Measurements from ENCODE around the gene MYG1. TPM values are rescaled to one million over a fixed set of nuclear protein-coding genes. Genes with fewer than 3 reads are reported as not detected.

Gene MYG1
- total and polyA plus RNA-seq, 4 experiments from 2014 or later, result 46.0 to 78.2 (median 56.6) TPM

DNA sequence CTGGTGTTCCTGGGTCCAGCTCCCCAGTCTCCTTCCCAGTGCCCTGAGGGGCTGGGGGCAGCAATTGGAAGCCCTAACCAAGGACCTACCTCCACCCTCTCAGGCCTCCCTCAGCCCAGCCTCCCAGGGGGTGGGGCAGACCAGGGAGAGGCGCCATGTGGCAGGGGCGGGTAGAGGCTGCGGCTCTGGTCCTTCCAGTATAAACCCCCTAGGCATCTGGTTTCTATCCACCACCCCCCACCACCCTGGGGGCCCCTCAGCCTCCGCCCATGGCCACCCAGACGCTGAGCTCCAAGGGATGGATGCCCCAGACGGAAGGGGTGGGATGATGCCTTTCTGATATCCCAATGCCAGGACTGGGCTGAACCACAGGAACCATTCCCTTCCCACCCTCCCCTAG lies 39.4 kb downstream of the MYG1 start:
- no peaks in the 10 kb centered on the region for H3K36me3 Mint-ChIP-seq
- no peak overlapping the region for H3K4me3 Mint-ChIP-seq
- Histone ChIP-seq H3K27ac (ENCODE audit: low read depth, low read length) (no peak overlapping the region), H3K36me3 (ENCODE audit: insufficient read depth, low read length) (no peaks in the 10 kb centered on the region), H3K27me3 (ENCODE audit: insufficient read depth, low read length) (peaks cover 22% of the 10 kb centered on the region), H3K4me3 (ENCODE audit: low read length in 2 of 2) (no peak overlapping the region), H3K9me3 (ENCODE audit: control insufficient read depth in 1 of 2, low read length in 2 of 2) (no peaks in the 10 kb centered on the region), H3K4me1 (ENCODE audit: insufficient read depth, low read length) (peaks cover under 1% of the 10 kb centered on the region)
- peaks cover under 1 to 13% (median 5%) of the 10 kb centered on the region in 4 donors for H3K4me1 Mint-ChIP-seq
- ChIA-PET POLR2A (ENCODE audit: partially characterized antibody) (no interaction called here), CTCF (ENCODE audit: partially characterized antibody) (interaction anchor here (1.9 kb wide), 1 partner anchor 13 kb away, joined by 11 read pairs; no protein-coding TSS in a partner anchor)
- intact Hi-C loops (cut with micrococcal nuclease), result no loop called here
- no peak overlapping the region for H3K27ac Mint-ChIP-seq
- peaks cover 0 to 1% (median 0%) of the 10 kb centered on the region in 8 donors for H3K9me3 Mint-ChIP-seq
- peaks cover 20 to 42% of the 10 kb centered on the region in 2 donors for H3K27me3 Mint-ChIP-seq
- no peak for DNase-seq

- Histone ChIP-seq H3K4me1 (ENCODE audit: insufficient read depth, low read length) (peaks cover 7% of the 10 kb centered on the region), H3K27me3 (ENCODE audit: insufficient read depth, low read length) (peaks cover 19% of the 10 kb centered on the region), H3K9me3 (ENCODE audit: control insufficient read depth in 1 of 2, low read length in 2 of 2) (no peaks in the 10 kb centered on the region), H3K4me3 (ENCODE audit: low read length in 2 of 2) (no peak overlapping the region), H3K36me3 (ENCODE audit: insufficient read depth, low read length) (no peaks in the 10 kb centered on the region), H3K27ac (ENCODE audit: low read depth, low read length) (no peak overlapping the region)
- Mint-ChIP-seq H3K36me3 (no peaks in the 10 kb centered on the region), H3K4me3 (no peak overlapping the region), H3K9me3 (peaks cover 0 to 1% (median 0%) of the 10 kb centered on the region in 8 donors), H3K27ac (no peak overlapping the region), H3K4me1 (peaks cover 12 to 21% (median 16%) of the 10 kb centered on the region in 4 donors), H3K27me3 (peaks cover 18 to 30% of the 10 kb centered on the region in 2 donors)
- intact Hi-C loops (cut with micrococcal nuclease), result no loop called here
- no peak for DNase-seq
- ChIA-PET CTCF (ENCODE audit: partially characterized antibody) (interaction anchor here (1.2 kb wide), 1 partner anchor 12 kb away, joined by 5 read pairs; no protein-coding TSS in a partner anchor), POLR2A (ENCODE audit: partially characterized antibody) (interaction anchor here (0.6 kb wide), 1 partner anchor 226 kb away, joined by 3 read pairs; no protein-coding TSS in a partner anchor)
These were observed 40.9 kb downstream of the MYG1 start for GRCh38 chr12:53340398-53340797.

GRCh38 chr12:53343449-53343848 lies 44.0 kb downstream of the MYG1 start:
- H3K36me3 Mint-ChIP-seq, result no peaks in the 10 kb centered on the region
- peak overlapping the region in 5 of 8 donors; percentile 43 to 81 (median 58) for H3K4me3 Mint-ChIP-seq
- H3K27me3 ChIP-seq (ENCODE audit: insufficient read depth, low read length), result no peaks in the 10 kb centered on the region
- peaks cover under 1 to 5% of the 10 kb centered on the region in 2 donors for H3K27me3 Mint-ChIP-seq
- H3K9me3 ChIP-seq (ENCODE audit: control insufficient read depth in 1 of 2, low read length in 2 of 2), result no peaks in the 10 kb centered on the region
- peaks cover 7% of the 10 kb centered on the region for H3K4me1 ChIP-seq (ENCODE audit: insufficient read depth, low read length)
- peak overlapping the region in 4 of 7 donors; percentile 9 to 91 (median 51) for H3K27ac Mint-ChIP-seq
- peaks cover 0 to 1% (median 0%) of the 10 kb centered on the region in 8 donors for H3K9me3 Mint-ChIP-seq
- H3K4me3 ChIP-seq (ENCODE audit: low read length in 2 of 2), result no peak overlapping the region
- intact Hi-C loops (cut with micrococcal nuclease), result no loop called here
- no peak for DNase-seq
- no peak overlapping the region for H3K27ac ChIP-seq (ENCODE audit: low read depth, low read length)
- no peaks in the 10 kb centered on the region for H3K36me3 ChIP-seq (ENCODE audit: insufficient read depth, low read length)
- ChIA-PET CTCF (ENCODE audit: partially characterized antibody) (interaction anchor here (1.2 to 7.0 kb wide), 6 partner anchors 19 to 130 kb away, joined by 3 to 294 read pairs (median 12); partner anchors contain the start of genes AAAS and SP1), POLR2A (ENCODE audit: partially characterized antibody) (interaction anchor here (1.3 to 4.1 kb wide), 2 partner anchors 19 to 158 kb away, joined by 3 to 111 read pairs; partner anchors contain the start of genes AAAS and TARBP2)
- peaks cover 11 to 18% (median 14%) of the 10 kb centered on the region in 4 donors for H3K4me1 Mint-ChIP-seq

DNA sequence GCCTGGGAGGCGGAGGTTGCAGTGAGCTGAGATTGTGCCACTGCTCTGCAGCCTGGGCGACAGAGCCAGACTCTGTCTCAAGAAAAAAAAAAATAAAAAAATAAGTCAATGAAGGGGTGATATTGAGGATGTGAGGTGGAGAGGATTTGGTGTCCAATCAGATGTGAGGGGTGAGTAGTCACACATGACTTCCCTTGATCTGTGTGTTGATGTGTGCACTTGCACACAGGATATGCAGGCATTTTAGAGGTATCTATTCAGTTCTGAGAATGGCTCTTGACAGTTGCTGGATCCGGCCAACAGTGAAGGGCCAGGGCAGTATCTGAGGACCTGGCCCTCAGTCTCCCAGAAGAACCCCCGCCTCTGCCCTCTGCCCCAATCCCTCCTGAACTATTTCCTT lies 44.5 kb downstream of the MYG1 start:
- no peak overlapping the region for H3K4me3 ChIP-seq (ENCODE audit: low read length in 2 of 2)

DNA sequence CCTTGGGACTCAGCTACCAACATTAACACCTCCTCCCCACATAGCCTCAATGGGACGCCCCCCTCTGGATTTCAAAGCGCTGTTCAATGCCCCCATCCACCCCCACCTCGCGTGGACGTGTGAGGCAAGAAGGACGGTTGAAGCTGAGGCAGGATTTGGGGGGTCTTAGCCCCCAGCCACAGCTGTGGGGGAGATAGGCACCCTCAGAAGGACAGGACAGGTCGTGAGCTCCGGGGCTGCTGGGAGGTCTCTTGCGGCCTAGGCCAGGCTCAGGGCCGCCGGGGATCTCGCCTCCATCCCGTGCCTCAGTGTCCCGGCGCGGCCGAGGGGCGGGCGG lies 45.0 kb downstream of the MYG1 start:
- no peaks in the 10 kb centered on the region for H3K36me3 Mint-ChIP-seq
- Histone ChIP-seq H3K4me3 (ENCODE audit: low read length in 2 of 2) (no peak overlapping the region), H3K4me1 (ENCODE audit: insufficient read depth, low read length) (peaks cover 7% of the 10 kb centered on the region), H3K9me3 (ENCODE audit: control insufficient read depth in 1 of 2, low read length in 2 of 2) (no peaks in the 10 kb centered on the region), H3K27ac (ENCODE audit: low read depth, low read length) (no peak overlapping the region), H3K36me3 (ENCODE audit: insufficient read depth, low read length) (no peaks in the 10 kb centered on the region), H3K27me3 (ENCODE audit: insufficient read depth, low read length) (no peaks in the 10 kb centered on the region)
- peak overlapping the region; percentile 74 to 84 (median 78) for H3K4me3 Mint-ChIP-seq
- H3K27me3 Mint-ChIP-seq, result peaks cover 0 to 3% of the 10 kb centered on the region in 2 donors
- H3K9me3 Mint-ChIP-seq, result peaks cover 0 to 1% (median 0%) of the 10 kb centered on the region in 8 donors
- no peak for DNase-seq
- intact Hi-C loops (cut with micrococcal nuclease), result loop anchor here (2.0 kb wide), 1 partner anchor 278 kb away; no protein-coding TSS in a partner anchor
- H3K27ac Mint-ChIP-seq, result peak overlapping the region in 6 of 7 donors; percentile 22 to 89 (median 77)
- peaks cover 11 to 18% (median 14%) of the 10 kb centered on the region in 4 donors for H3K4me1 Mint-ChIP-seq
- CTCF ChIA-PET (ENCODE audit: partially characterized antibody), result interaction anchor here (0.6 to 7.0 kb wide), 51 partner anchors 9 to 278 kb away, joined by 3 to 294 read pairs (median 5); partner anchors contain the start of genes AAAS, AMHR2, CSAD and ITGB7
- POLR2A ChIA-PET (ENCODE audit: partially characterized antibody), result interaction anchor here (0.9 to 4.1 kb wide), 13 partner anchors 10 to 265 kb away, joined by 3 to 111 read pairs (median 3); partner anchors contain the start of genes AAAS, MYG1, PFDN5 and SP1

More for the DNA sequence above, 44.5 kb downstream of the MYG1 start:
- Histone ChIP-seq H3K27me3 (ENCODE audit: insufficient read depth, low read length) (no peaks in the 10 kb centered on the region), H3K27ac (ENCODE audit: low read depth, low read length) (no peak overlapping the region), H3K4me1 (ENCODE audit: insufficient read depth, low read length) (peaks cover 7% of the 10 kb centered on the region), H3K9me3 (ENCODE audit: control insufficient read depth in 1 of 2, low read length in 2 of 2) (no peaks in the 10 kb centered on the region), H3K36me3 (ENCODE audit: insufficient read depth, low read length) (no peaks in the 10 kb centered on the region)
- Mint-ChIP-seq H3K4me1 (peaks cover 11 to 18% (median 14%) of the 10 kb centered on the region in 4 donors), H3K27ac (peak overlapping the region; percentile 22 to 89 (median 78)), H3K36me3 (no peaks in the 10 kb centered on the region), H3K9me3 (peaks cover 0 to 1% (median 0%) of the 10 kb centered on the region in 8 donors), H3K27me3 (peaks cover 0 to 3% of the 10 kb centered on the region in 2 donors), H3K4me3 (peak overlapping the region; percentile 74 to 84 (median 78))
- no peak for DNase-seq
- ChIA-PET POLR2A (ENCODE audit: partially characterized antibody) (interaction anchor here (1.1 to 4.1 kb wide), 5 partner anchors 20 to 177 kb away, joined by 3 to 111 read pairs (median 3); partner anchors contain the start of genes AAAS, PFDN5 and TARBP2), CTCF (ENCODE audit: partially characterized antibody) (interaction anchor here (1.2 to 7.0 kb wide), 14 partner anchors 9 to 278 kb away, joined by 3 to 294 read pairs (median 11); partner anchors contain the start of genes AAAS, PFDN5 and SP1)
- intact Hi-C loops (cut with micrococcal nuclease), result loop anchor here (2.0 kb wide), 1 partner anchor 277 kb away; no protein-coding TSS in a partner anchor

DNA sequence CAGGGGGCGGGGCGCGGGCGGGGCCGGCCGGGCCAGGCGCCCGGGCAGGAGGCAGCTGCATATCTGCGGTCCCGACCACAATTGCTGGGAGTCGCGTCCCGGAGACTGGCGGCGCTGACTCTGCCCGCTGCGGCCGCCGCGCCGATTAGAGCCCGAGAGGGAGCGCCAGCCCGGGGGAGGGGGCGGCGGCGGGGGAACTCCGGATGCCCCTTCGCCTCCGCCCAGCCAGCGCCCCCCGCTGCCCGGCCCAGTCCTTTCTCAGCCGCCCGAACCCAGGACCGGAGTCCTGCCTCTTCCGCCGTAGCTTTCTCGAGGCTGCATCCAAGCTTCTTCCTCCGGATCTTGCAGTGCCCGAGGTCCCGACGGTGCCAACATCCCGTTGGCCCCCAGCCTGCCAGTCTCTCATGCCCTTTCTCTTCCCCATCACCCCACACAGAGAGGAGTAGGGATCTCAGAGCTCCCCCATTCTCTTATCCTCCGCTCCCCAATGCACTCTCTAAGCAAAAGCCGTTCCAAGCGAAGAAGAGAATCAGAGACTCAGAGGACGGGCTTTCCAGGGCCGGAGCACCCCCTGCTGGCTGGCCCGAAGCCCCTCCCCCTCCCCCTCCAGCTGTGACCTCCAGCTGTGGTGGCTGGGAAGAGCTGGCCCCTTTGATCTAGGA lies 45.5 kb downstream of the MYG1 start:
- Histone ChIP-seq H3K27me3 (ENCODE audit: insufficient read depth, low read length) (no peaks in the 10 kb centered on the region), H3K4me1 (ENCODE audit: insufficient read depth, low read length) (peaks cover 7% of the 10 kb centered on the region), H3K9me3 (ENCODE audit: control insufficient read depth in 1 of 2, low read length in 2 of 2) (no peaks in the 10 kb centered on the region), H3K36me3 (ENCODE audit: insufficient read depth, low read length) (no peaks in the 10 kb centered on the region), H3K27ac (ENCODE audit: low read depth, low read length) (peak overlapping the region; percentile 44), H3K4me3 (ENCODE audit: low read length in 2 of 2) (peak overlapping the region in 1 of 2 donors; percentile 73)
- Mint-ChIP-seq H3K4me3 (peak overlapping the region; percentile 94 to 99 (median 98)), H3K9me3 (peaks cover 0 to 1% (median 0%) of the 10 kb centered on the region in 8 donors), H3K36me3 (no peaks in the 10 kb centered on the region), H3K4me1 (peaks cover 11 to 18% (median 14%) of the 10 kb centered on the region in 4 donors), H3K27ac (peak overlapping the region; percentile 68 to 97 (median 94)), H3K27me3 (no peaks in the 10 kb centered on the region)
- intact Hi-C loops (cut with micrococcal nuclease), result loop anchor here (1.0 to 2.0 kb wide), 4 partner anchors 21 to 278 kb away; no protein-coding TSS in a partner anchor
- DNase-seq, result peak; percentile 62 to 66 (median 65)
- ChIA-PET CTCF (ENCODE audit: partially characterized antibody) (interaction anchor here (0.6 to 7.0 kb wide), 56 partner anchors 8 to 279 kb away, joined by 3 to 294 read pairs (median 4); partner anchors contain the start of genes AAAS, AMHR2, CSAD and ITGB7), POLR2A (ENCODE audit: partially characterized antibody) (interaction anchor here (0.6 to 4.1 kb wide), 19 partner anchors 10 to 331 kb away, joined by 3 to 111 read pairs (median 3); partner anchors contain the start of genes AAAS, ATP5MC2, MYG1 and PFDN5)
